Breast epithelium (tissue), 4 donors: ENCODE measurements around the gene SLC2A8. TPM values are rescaled to one million over a fixed set of nuclear protein-coding genes. Genes with fewer than 3 reads are reported as not detected.

Experiments
- DNase-seq, 2 donors: peaks; one replicate each; pipeline ENCODE4 v3.0.0-alpha.2; 2019; ENCODE audit warnings: low spot score in 2 of 2
- H3K27ac ChIP-seq, 2 donors: fragments of 200-600 bp; sonication (generic) in 1 of 2; one replicate each; pipeline ENCODE4 v1.5.1; 2016 to 2019; ENCODE audit warnings: mild to moderate bottlenecking in 1 of 2
- H3K27me3 ChIP-seq, 2 donors: fragments of 200-600 bp; sonication (generic) in 1 of 2; one replicate each; pipeline versions ENCODE4 v1.5.1 to v1.6.0; 2017 to 2019; ENCODE audit warnings: control low read depth in 1 of 2, mild to moderate bottlenecking in 1 of 2
- H3K36me3 ChIP-seq: fragments of 200-600 bp; one replicate; pipeline ENCODE4 v1.5.1; 2019
- H3K4me1 ChIP-seq, 2 donors: fragments of 200-600 bp; sonication (generic); one replicate each; pipeline ENCODE4 v1.5.1; 2016 to 2019; ENCODE audit warnings: control low read depth in 1 of 2
- H3K4me3 ChIP-seq, 3 donors: fragments of 200-600 bp; sonication (generic); 1 replicate in 2 of 3; 2 replicates in 1 of 3; pipeline ENCODE4 v1.5.1; 2016 to 2019; ENCODE audit warnings: mild to moderate bottlenecking in 3 of 3, moderate library complexity in 2 of 3
- H3K9me3 ChIP-seq, 2 donors: fragments of 200-600 bp; sonication (generic) in 1 of 2; one replicate each; pipeline ENCODE4 v1.5.1; 2016 to 2019; ENCODE audit warnings: control low read depth in 1 of 2
- POLR2A ChIP-seq: fragments of 450-650 bp; IDR thresholded peaks from one replicate; pipeline ENCODE4 v1.6.1; 2016; ENCODE audit warnings: antibody characterized with exemption, mild to moderate bottlenecking, moderate library complexity
- POLR2AphosphoS5 ChIP-seq, 3 donors: sonication (generic); formaldehyde crosslinking; IDR thresholded peaks; one replicate each; pipeline ENCODE4 v1.6.1; 2017; ENCODE audit warnings: antibody characterized with exemption in 3 of 3
- intact Hi-C: fragments of 100-400 bp; cut with DNase I; formaldehyde crosslinking; loops from one replicate; pipeline ENCODE4 v1.15.1; 2023; ENCODE audit warnings: low total_unique reads
- total RNA-seq, 3 donors: library from RNA; depleted of rRNA; stranded (reverse); fragments of >200 nt; gene quantifications; one replicate each; pipeline ENCODE4 v1.1.0, GENCODE V29; 2016
- TF ChIP-seq, protein P1 (sequence below), 3 donors: fragments of 450-650 bp; IDR thresholded peaks; one replicate each; pipeline ENCODE4 v1.5.1; 2016 to 2017; ENCODE audit warnings: antibody characterized with exemption in 3 of 3, mild to moderate bottlenecking in 3 of 3, moderate library complexity in 3 of 3

SLC2A8 gene
- total RNA-seq, 3 donors from 2014 or later, result 17.7 to 38.7 (median 20.9) TPM

DNA sequence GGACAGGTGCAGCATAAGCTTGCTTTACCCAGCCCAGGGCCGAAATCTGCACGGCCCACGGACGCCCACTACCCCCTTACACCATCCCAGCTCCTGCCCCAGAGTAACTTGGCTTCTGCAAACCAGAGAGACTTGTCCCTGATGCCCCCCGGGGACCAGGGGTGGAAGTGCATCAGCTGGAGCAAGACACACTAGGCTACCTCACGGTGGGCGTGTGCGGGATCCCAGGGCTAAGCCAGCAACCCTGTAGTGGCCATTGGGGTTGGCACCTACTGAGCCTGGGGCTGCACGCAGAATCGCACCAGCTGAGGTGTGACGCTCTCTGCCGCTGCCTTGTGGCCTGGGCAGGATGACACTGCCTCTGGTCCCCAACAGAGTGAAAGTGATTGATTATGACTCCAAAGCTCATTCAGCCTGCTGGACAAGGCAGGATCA lies 21.1 kb downstream of the SLC2A8 start:
- intact Hi-C loops, result loop anchor here (10.0 kb wide), 2 partner anchors 193 to 1693 kb away; no protein-coding TSS in a partner anchor
- no peaks in the 10 kb centered on the region for H3K36me3 ChIP-seq
- TF ChIP-seq POLR2A, result no peak
- TF ChIP-seq, protein P1, sequence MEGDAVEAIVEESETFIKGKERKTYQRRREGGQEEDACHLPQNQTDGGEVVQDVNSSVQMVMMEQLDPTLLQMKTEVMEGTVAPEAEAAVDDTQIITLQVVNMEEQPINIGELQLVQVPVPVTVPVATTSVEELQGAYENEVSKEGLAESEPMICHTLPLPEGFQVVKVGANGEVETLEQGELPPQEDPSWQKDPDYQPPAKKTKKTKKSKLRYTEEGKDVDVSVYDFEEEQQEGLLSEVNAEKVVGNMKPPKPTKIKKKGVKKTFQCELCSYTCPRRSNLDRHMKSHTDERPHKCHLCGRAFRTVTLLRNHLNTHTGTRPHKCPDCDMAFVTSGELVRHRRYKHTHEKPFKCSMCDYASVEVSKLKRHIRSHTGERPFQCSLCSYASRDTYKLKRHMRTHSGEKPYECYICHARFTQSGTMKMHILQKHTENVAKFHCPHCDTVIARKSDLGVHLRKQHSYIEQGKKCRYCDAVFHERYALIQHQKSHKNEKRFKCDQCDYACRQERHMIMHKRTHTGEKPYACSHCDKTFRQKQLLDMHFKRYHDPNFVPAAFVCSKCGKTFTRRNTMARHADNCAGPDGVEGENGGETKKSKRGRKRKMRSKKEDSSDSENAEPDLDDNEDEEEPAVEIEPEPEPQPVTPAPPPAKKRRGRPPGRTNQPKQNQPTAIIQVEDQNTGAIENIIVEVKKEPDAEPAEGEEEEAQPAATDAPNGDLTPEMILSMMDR (IDR thresholded peaks at IDR 0.05), result no peak
- TF ChIP-seq POLR2AphosphoS5 (IDR thresholded peaks at IDR 0.05), result no peak
- H3K27ac ChIP-seq, result peak overlapping the region; percentile 63
- H3K4me1 ChIP-seq, result peaks cover 0 to 8% of the 10 kb centered on the region in 2 donors
- no peaks in the 10 kb centered on the region for H3K9me3 ChIP-seq
- DNase-seq, result no peak
- H3K27me3 ChIP-seq, result no peaks in the 10 kb centered on the region
- peak overlapping the region in 1 of 3 donors; percentile 39 for H3K4me3 ChIP-seq

DNA sequence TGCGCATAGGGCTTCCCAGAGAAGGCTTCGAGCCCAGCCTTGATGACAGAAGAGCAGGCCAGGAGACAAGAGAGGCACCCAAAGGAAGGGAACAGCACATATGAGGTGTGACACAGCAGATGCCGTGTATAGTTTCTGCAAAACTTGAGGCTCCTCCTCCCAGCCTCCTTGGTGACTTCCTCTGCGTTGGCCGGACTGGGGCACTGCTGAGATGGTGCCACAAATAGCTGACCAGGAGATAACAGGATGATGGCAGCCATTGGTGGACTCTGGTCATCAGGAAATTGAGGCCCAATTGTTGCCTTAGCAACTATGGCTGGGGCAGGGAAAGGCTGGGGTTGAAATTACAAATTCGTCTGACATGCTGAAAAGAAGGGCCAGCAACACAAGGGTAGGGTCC lies 22.4 kb downstream of the SLC2A8 start:
- H3K36me3 ChIP-seq, result no peaks in the 10 kb centered on the region
- no peaks in the 10 kb centered on the region for H3K9me3 ChIP-seq
- no peak for DNase-seq
- intact Hi-C loops, result loop anchor here (10.0 kb wide), 2 partner anchors 195 to 1695 kb away; no protein-coding TSS in a partner anchor
- TF ChIP-seq, protein P1 (IDR thresholded peaks at IDR 0.05), result no peak
- TF ChIP-seq POLR2A (no peak), POLR2AphosphoS5 (IDR thresholded peaks at IDR 0.05) (no peak)
- no peaks in the 10 kb centered on the region for H3K27me3 ChIP-seq
- H3K27ac ChIP-seq, result no peak overlapping the region
- no peak overlapping the region for H3K4me3 ChIP-seq
- H3K4me1 ChIP-seq, result peaks cover 0 to 11% of the 10 kb centered on the region in 2 donors

GRCh38 chr9:127421057-127421456 lies 24.1 kb downstream of the SLC2A8 start:
- intact Hi-C loops, result no loop called here
- Histone ChIP-seq H3K27ac (no peak overlapping the region), H3K27me3 (no peaks in the 10 kb centered on the region), H3K9me3 (no peaks in the 10 kb centered on the region), H3K4me3 (no peak overlapping the region), H3K4me1 (peaks cover 8 to 25% of the 10 kb centered on the region in 2 donors), H3K36me3 (no peaks in the 10 kb centered on the region)
- no peak for TF ChIP-seq POLR2AphosphoS5 (IDR thresholded peaks at IDR 0.05)
- TF ChIP-seq, protein P1 (IDR thresholded peaks at IDR 0.05), result no peak
- TF ChIP-seq POLR2A, result no peak
- DNase-seq, result no peak

DNA sequence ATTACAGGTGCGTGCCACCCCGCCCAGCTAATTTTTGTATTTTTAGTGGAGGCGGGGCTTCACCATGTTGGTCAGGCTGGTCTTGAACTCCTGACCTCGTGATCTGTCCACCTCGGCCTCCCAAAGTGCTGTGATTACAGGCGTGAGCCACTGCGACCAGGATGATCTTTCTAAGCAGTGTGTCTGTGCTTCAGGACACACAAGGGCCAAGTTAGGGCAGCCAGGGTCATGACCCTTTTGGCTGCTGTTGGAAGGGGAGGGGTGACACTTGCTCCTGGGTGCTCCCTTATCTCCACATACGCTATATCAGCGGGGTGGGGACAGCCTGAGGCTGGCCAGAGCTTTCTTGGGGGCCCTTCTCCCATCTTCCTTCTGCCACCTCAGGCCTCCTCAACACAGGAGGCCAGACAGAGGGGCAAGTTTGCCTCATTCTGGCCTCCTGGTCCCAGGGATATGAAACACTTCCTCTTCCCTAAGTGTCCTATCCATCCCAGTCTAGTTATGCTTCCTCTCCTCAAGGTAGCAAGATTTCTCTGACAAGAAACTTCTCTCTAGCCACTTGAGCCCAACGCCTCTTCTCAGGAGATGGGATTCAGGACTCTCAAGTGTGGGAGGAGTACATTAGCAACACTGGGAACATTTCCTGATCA lies 25.3 kb downstream of the SLC2A8 start:
- intact Hi-C loops, result no loop called here
- peak overlapping the region in 1 of 2 donors; percentile 33 for H3K27ac ChIP-seq

GRCh38 chr9:127422787-127423186 lies 25.8 kb downstream of the SLC2A8 start:
- H3K4me1 ChIP-seq, result peaks cover 8 to 26% of the 10 kb centered on the region in 2 donors
- H3K36me3 ChIP-seq, result no peaks in the 10 kb centered on the region
- TF ChIP-seq POLR2AphosphoS5 (IDR thresholded peaks at IDR 0.05) (no peak), POLR2A (no peak)
- TF ChIP-seq, protein P1 (IDR thresholded peaks at IDR 0.05), result no peak
- peak overlapping the region; percentile 60 to 87 (median 65) for H3K4me3 ChIP-seq
- DNase-seq, result no peak
- H3K9me3 ChIP-seq, result no peaks in the 10 kb centered on the region
- intact Hi-C loops, result no loop called here
- peak overlapping the region; percentile 33 to 88 for H3K27ac ChIP-seq
- no peaks in the 10 kb centered on the region for H3K27me3 ChIP-seq

More for the DNA sequence above, 25.3 kb downstream of the SLC2A8 start:
- Histone ChIP-seq H3K27me3 (no peaks in the 10 kb centered on the region), H3K36me3 (no peaks in the 10 kb centered on the region), H3K9me3 (no peaks in the 10 kb centered on the region), H3K4me1 (peaks cover 8 to 26% of the 10 kb centered on the region in 2 donors), H3K4me3 (peak overlapping the region in 1 of 3 donors; percentile 87)
- no peak for DNase-seq
- TF ChIP-seq, protein P1 (IDR thresholded peaks at IDR 0.05), result no peak
- TF ChIP-seq POLR2AphosphoS5 (IDR thresholded peaks at IDR 0.05), result no peak
